Esophagus squamous epithelium (tissue), 5 donors: Measurements from ENCODE around the gene ADGRV1. TPM values are rescaled to one million over a fixed set of nuclear protein-coding genes. Genes with fewer than 3 reads are reported as not detected.

ENCODE experiments used
- DNase-seq: peaks from one replicate; lab custom pipeline; 2025; lab: John Stamatoyannopoulos, UW
- H3K27ac ChIP-seq, 4 donors: fragments of 200-600 bp; sonication (generic); one replicate each; pipeline ENCODE4 v1.5.1; 2016 to 2019; ENCODE audit warnings: mild to moderate bottlenecking in 1 of 4
- H3K27me3 ChIP-seq, 4 donors: fragments of 200-600 bp; sonication (generic); 1 replicate in 3 of 4; 2 replicates in 1 of 4; pipeline versions ENCODE4 v1.5.1 to v1.6.0; 2017 to 2021; ENCODE audit warnings: antibody characterized with exemption in 1 of 4
- H3K36me3 ChIP-seq, 3 donors: fragments of 200-600 bp; sonication (generic); one replicate each; pipeline ENCODE4 v1.5.1; 2016 to 2019
- H3K4me1 ChIP-seq, 3 donors: fragments of 200-600 bp; sonication (generic); one replicate each; pipeline ENCODE4 v1.5.1; 2017 to 2019
- H3K4me3 ChIP-seq, 4 donors: fragments of 200-600 bp; sonication (generic); 1 replicate in 3 of 4; 2 replicates in 1 of 4; pipeline ENCODE4 v1.5.1; 2016 to 2019; ENCODE audit warnings: mild to moderate bottlenecking in 2 of 4, moderate library complexity in 1 of 4
- H3K9me3 ChIP-seq, 3 donors: fragments of 200-600 bp; sonication (generic); one replicate each; pipeline ENCODE4 v1.5.1; 2016 to 2019
- POLR2A ChIP-seq, 4 donors: fragments of 450-650 bp; IDR thresholded peaks; one replicate each; pipeline ENCODE4 v1.6.1; 2017; ENCODE audit warnings: antibody characterized with exemption in 4 of 4, mild to moderate bottlenecking in 4 of 4, moderate library complexity in 3 of 4
- WGBS, 2 donors: methylation state at CpG; one replicate each; pipeline ENCODE4 v1.1.5; 2018; 5-methylcytosine and 5-hydroxymethylcytosine counted together
- intact Hi-C: fragments of 100-400 bp; cut with DNase I; formaldehyde crosslinking; loops from one replicate; pipeline ENCODE4 v1.15.0; 2022
- total RNA-seq, 4 donors: library from RNA; depleted of rRNA; stranded (reverse); fragments of >200 nt; gene quantifications; one replicate each; pipeline ENCODE4 v1.1.0, GENCODE V29; 2016
- TF ChIP-seq, protein P1 (sequence below), 6 experiments: fragments of 450-650 bp in 4 of 6; fragments of 200-600 bp in 2 of 6; sonication (generic) in 2 of 6; IDR thresholded peaks; one replicate each; pipeline ENCODE4 v1.5.1; 2016 to 2019; ENCODE audit warnings: antibody characterized with exemption in 6 of 6, mild to moderate bottlenecking in 4 of 6, moderate library complexity in 4 of 6
- donor health status: DM: yes; HTN: yes; CAD: no.

Gene ADGRV1
- total RNA-seq, 4 donors from 2014 or later, result 1.9 to 14.1 (median 4.0) TPM

DNA sequence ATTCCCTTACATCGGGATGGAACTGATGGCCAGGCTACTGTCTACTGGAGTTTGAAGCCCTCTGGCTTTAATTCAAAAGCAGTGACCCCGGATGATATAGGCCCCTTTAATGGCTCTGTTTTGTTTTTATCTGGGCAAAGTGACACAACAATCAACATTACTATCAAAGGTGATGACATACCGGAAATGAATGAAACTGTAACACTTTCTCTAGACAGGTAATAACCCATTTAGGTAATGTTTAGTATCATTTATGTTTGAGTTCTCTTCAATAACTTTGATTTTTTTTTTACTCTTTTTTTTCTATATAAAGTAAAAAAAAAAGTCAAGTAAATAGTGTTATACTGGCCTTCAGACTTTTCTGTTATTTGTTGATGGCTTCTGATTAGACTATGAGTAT lies 79.1 kb downstream of the ADGRV1 start:
- Histone ChIP-seq H3K4me1 (no peaks in the 10 kb centered on the region), H3K9me3 (no peaks in the 10 kb centered on the region), H3K36me3 (no peaks in the 10 kb centered on the region), H3K27ac (no peak overlapping the region), H3K4me3 (no peak overlapping the region), H3K27me3 (no peaks in the 10 kb centered on the region)
- 68 to 72% methylated on average over 3 of the region's 3 CpGs for WGBS, 2 donors
- DNase-seq, result no peak
- intact Hi-C loops, result no loop called here
- TF ChIP-seq, protein P1, sequence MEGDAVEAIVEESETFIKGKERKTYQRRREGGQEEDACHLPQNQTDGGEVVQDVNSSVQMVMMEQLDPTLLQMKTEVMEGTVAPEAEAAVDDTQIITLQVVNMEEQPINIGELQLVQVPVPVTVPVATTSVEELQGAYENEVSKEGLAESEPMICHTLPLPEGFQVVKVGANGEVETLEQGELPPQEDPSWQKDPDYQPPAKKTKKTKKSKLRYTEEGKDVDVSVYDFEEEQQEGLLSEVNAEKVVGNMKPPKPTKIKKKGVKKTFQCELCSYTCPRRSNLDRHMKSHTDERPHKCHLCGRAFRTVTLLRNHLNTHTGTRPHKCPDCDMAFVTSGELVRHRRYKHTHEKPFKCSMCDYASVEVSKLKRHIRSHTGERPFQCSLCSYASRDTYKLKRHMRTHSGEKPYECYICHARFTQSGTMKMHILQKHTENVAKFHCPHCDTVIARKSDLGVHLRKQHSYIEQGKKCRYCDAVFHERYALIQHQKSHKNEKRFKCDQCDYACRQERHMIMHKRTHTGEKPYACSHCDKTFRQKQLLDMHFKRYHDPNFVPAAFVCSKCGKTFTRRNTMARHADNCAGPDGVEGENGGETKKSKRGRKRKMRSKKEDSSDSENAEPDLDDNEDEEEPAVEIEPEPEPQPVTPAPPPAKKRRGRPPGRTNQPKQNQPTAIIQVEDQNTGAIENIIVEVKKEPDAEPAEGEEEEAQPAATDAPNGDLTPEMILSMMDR (IDR thresholded peaks at IDR 0.05), result no peak
- TF ChIP-seq POLR2A (IDR thresholded peaks at IDR 0.05), result no peak

DNA sequence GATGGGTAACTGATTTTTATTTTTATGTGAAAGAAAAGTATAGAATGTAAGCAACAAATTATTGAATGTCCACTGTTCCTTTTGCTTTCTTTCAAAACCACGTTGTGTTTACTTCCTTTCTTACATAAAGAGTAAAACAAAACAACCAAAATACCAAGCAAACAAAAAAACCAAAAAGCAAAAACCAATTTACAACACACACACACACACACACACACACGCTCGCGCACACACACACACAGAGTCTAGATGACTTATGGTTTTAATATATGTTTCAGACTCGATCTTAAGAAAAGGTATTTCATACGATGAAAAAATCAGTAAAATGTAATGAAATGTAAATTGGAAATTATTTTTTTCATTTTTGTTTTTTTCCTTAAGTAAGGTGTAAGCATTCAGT lies 80.3 kb downstream of the ADGRV1 start:
- intact Hi-C loops, result no loop called here
- DNase-seq, result no peak
- 75 to 76% methylated on average over 6 of the region's 6 CpGs for WGBS, 2 donors
- H3K36me3 ChIP-seq, result no peaks in the 10 kb centered on the region
- no peaks in the 10 kb centered on the region for H3K9me3 ChIP-seq
- no peaks in the 10 kb centered on the region for H3K4me1 ChIP-seq
- TF ChIP-seq, protein P1 (IDR thresholded peaks at IDR 0.05), result no peak
- no peak for TF ChIP-seq POLR2A (IDR thresholded peaks at IDR 0.05)
- H3K27ac ChIP-seq, result no peak overlapping the region
- no peaks in the 10 kb centered on the region for H3K27me3 ChIP-seq
- no peak overlapping the region for H3K4me3 ChIP-seq

DNA sequence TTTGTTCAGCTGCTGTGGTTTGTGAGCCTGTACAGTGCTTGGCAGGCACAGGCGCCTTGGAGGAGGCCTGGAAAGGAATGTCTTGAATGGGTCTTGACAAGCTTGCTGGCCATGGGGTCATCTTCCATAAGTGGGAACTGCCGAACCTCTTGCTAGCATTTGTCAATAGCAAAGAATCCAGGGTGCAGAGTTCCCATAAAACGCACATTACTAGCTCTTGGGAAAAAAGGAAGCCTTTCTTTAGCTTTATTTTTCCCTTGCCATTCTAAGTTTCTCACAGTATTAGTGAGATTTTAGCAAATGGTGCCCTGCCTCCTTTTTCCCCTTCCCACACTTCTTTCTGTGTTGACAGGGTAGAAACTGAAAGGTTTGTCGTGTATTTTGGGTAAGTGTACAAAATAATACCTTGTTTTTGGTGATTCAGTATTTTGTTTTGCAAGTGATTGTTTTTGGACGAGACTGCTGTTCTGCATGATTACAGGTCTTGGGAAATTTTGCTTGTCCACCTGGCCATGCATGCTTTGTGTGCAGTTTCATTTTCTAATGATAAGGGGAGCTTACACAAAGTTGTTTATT lies 82.0 kb downstream of the ADGRV1 start:
- Histone ChIP-seq H3K27me3 (no peaks in the 10 kb centered on the region), H3K4me3 (no peak overlapping the region), H3K27ac (no peak overlapping the region), H3K4me1 (no peaks in the 10 kb centered on the region), H3K9me3 (no peaks in the 10 kb centered on the region), H3K36me3 (no peaks in the 10 kb centered on the region)
- intact Hi-C loops, result no loop called here
- 27 to 37% methylated on average over 5 of the region's 5 CpGs for WGBS, 2 donors
- DNase-seq, result no peak
- TF ChIP-seq, protein P1 (IDR thresholded peaks at IDR 0.05), result no peak

- H3K4me3 ChIP-seq, result no peak overlapping the region
- H3K27ac ChIP-seq, result no peak overlapping the region
- 47 to 57% methylated on average over 3 of the region's 3 CpGs for WGBS, 2 donors
- TF ChIP-seq POLR2A (IDR thresholded peaks at IDR 0.05), result no peak
- TF ChIP-seq, protein P1 (IDR thresholded peaks at IDR 0.05), result no peak
- H3K27me3 ChIP-seq, result no peaks in the 10 kb centered on the region
- DNase-seq, result no peak
- no peaks in the 10 kb centered on the region for H3K36me3 ChIP-seq
- no peaks in the 10 kb centered on the region for H3K4me1 ChIP-seq
- intact Hi-C loops, result no loop called here
- H3K9me3 ChIP-seq, result no peaks in the 10 kb centered on the region
Measured at GRCh38 chr5:90641528-90641927, 82.9 kb downstream of the ADGRV1 start.

- Histone ChIP-seq H3K27ac (no peak overlapping the region), H3K9me3 (no peaks in the 10 kb centered on the region), H3K36me3 (no peaks in the 10 kb centered on the region), H3K27me3 (no peaks in the 10 kb centered on the region), H3K4me1 (no peaks in the 10 kb centered on the region), H3K4me3 (no peak overlapping the region)
- WGBS, 2 donors, result 65 to 75% methylated on average over 4 of the region's 4 CpGs
- TF ChIP-seq, protein P1 (IDR thresholded peaks at IDR 0.05), result no peak
- TF ChIP-seq POLR2A (IDR thresholded peaks at IDR 0.05), result no peak
- intact Hi-C loops, result no loop called here
- DNase-seq, result no peak
Measured at GRCh38 chr5:90642706-90643229, 84.2 kb downstream of the ADGRV1 start.
